Liver (tissue), 9 donors: Measurements from ENCODE around the gene COPS7A. TPM values are rescaled to one million over a fixed set of nuclear protein-coding genes. Genes with fewer than 3 reads are reported as not detected.
"Not testable (repeated sequence)": the region's sequence is repeated elsewhere in the genome, so short reads cannot be mapped to it uniquely, and the experiment has no call there.

Experiments
- DNase-seq: peaks from one replicate; pipeline ENCODE4 v3.0.0-alpha.2; 2017; ENCODE audit warnings: low spot score
- H3K27ac ChIP-seq, 2 donors: one replicate each; pipeline ENCODE4 v1.7.0; 2013; ENCODE audit warnings: inconsistent platforms in 2 of 2, low read length in 2 of 2, control low read depth in 1 of 2, low read depth in 1 of 2, mild to moderate bottlenecking in 1 of 2
- H3K27me3 ChIP-seq, 4 donors: one replicate each; pipeline versions ENCODE4 v1.6.1 to v1.7.0; 2013; ENCODE audit warnings: low read length in 3 of 4, inconsistent platforms in 1 of 4, mild to moderate bottlenecking in 1 of 4, moderate library complexity in 1 of 4; ENCODE audit not compliant: control insufficient read depth in 4 of 4, insufficient read depth in 4 of 4
- H3K36me3 ChIP-seq, 4 donors: one replicate each; pipeline versions ENCODE4 v1.6.1 to v1.7.0; 2013; ENCODE audit warnings: low read length in 3 of 4, mild to moderate bottlenecking in 3 of 4, low read depth in 1 of 4, moderate library complexity in 1 of 4; ENCODE audit not compliant: control insufficient read depth in 4 of 4, insufficient read depth in 3 of 4
- H3K4me1 ChIP-seq, 4 donors: one replicate each; pipeline versions ENCODE4 v1.6.1 to v1.7.0; 2013; ENCODE audit warnings: low read length in 3 of 4, mild to moderate bottlenecking in 3 of 4, moderate library complexity in 1 of 4; ENCODE audit not compliant: control insufficient read depth in 4 of 4, insufficient read depth in 4 of 4
- H3K4me3 ChIP-seq, 3 donors: one replicate each; pipeline versions ENCODE4 v1.6.1 to v1.7.0; 2013; ENCODE audit warnings: low read length in 3 of 3, control low read depth in 1 of 3, low read depth in 1 of 3, mild to moderate bottlenecking in 1 of 3
- H3K9ac ChIP-seq, 2 donors: one replicate each; pipeline ENCODE4 v1.7.0; 2013; ENCODE audit warnings: low read length in 2 of 2, mild to moderate bottlenecking in 2 of 2, moderate library complexity in 2 of 2, control low read depth in 1 of 2, low read depth in 1 of 2
- H3K9me3 ChIP-seq, 4 donors: one replicate each; pipeline versions ENCODE4 v1.6.1 to v1.7.0; 2013; ENCODE audit warnings: low read length in 3 of 4; ENCODE audit not compliant: control insufficient read depth in 4 of 4
- ATF3 ChIP-seq: IDR thresholded peaks from 2 replicates; pipeline ENCODE4 v1.6.1; 2016; ENCODE audit warnings: antibody characterized with exemption
- FOXA1 ChIP-seq: IDR thresholded peaks from 2 replicates; pipeline ENCODE4 v1.6.1; 2016; ENCODE audit warnings: antibody characterized with exemption
- FOXA2 ChIP-seq: IDR thresholded peaks from 2 replicates; pipeline ENCODE4 v1.6.1; 2016; ENCODE audit warnings: antibody characterized with exemption
- GABPA ChIP-seq, 2 donors: IDR thresholded peaks in 1 of 2; conservative IDR thresholded peaks in 1 of 2; 2 replicates each; pipeline ENCODE4 v1.6.1; 2016; ENCODE audit warnings: antibody characterized with exemption in 2 of 2, mild to moderate bottlenecking in 1 of 2, moderate library complexity in 1 of 2
- HNF4A ChIP-seq, 2 donors: conservative IDR thresholded peaks; 2 replicates each; pipeline ENCODE4 v1.6.1; 2016; ENCODE audit warnings: antibody characterized with exemption in 2 of 2, mild to moderate bottlenecking in 2 of 2
- HNF4G ChIP-seq: IDR thresholded peaks from 2 replicates; pipeline ENCODE4 v1.6.1; 2016; ENCODE audit warnings: antibody characterized with exemption
- MAX ChIP-seq: IDR thresholded peaks from 2 replicates; pipeline ENCODE4 v1.6.1; 2016; ENCODE audit warnings: antibody characterized with exemption
- RAD21 ChIP-seq, 2 donors: IDR thresholded peaks; 2 replicates each; pipeline ENCODE4 v1.6.1; 2016; ENCODE audit warnings: antibody characterized with exemption in 2 of 2, mild to moderate bottlenecking in 2 of 2
- REST ChIP-seq: IDR thresholded peaks from 2 replicates; pipeline ENCODE4 v1.6.1; 2016; ENCODE audit warnings: antibody characterized with exemption, mild to moderate bottlenecking
- RXRA ChIP-seq, 2 donors: IDR thresholded peaks; 2 replicates each; pipeline ENCODE4 v1.6.1; 2017 to 2018; ENCODE audit warnings: antibody characterized with exemption in 2 of 2, mild to moderate bottlenecking in 1 of 2
- SP1 ChIP-seq: IDR thresholded peaks from 2 replicates; pipeline ENCODE4 v1.6.1; 2018; ENCODE audit warnings: antibody characterized with exemption, mild to moderate bottlenecking
- TAF1 ChIP-seq: conservative IDR thresholded peaks from 2 replicates; pipeline ENCODE4 v1.6.1; 2016; ENCODE audit warnings: antibody characterized with exemption, mild to moderate bottlenecking
- ZBTB33 ChIP-seq: IDR thresholded peaks from 2 replicates; pipeline ENCODE4 v1.6.1; 2016; ENCODE audit warnings: antibody characterized with exemption
- WGBS: extraction: QIAGEN DNeasy Blood & Tissue Kit; methylation state at CpG from one replicate; pipeline ENCODE4 v1.1.7; 2013; 5-methylcytosine and 5-hydroxymethylcytosine counted together
- polyA plus RNA-seq, 2 donors: library from polyadenylated mRNA; stranded (reverse) in 1 of 2; unstranded in 1 of 2; fragments of 200-250 nt in 1 of 2; fragments of >200 nt in 1 of 2; fragmentation: Nextera tagmentation in 1 of 2; extraction: Ambion mirVana in 1 of 2; gene quantifications; one replicate each; pipeline versions ENCODE4 v1.2.1 to v1.2.3, GENCODE V29; 2013 to 2015
- total RNA-seq, 2 donors: library from RNA; depleted of rRNA; stranded (reverse); fragments of >200 nt; gene quantifications; one replicate each; pipeline ENCODE4 v1.2.3, GENCODE V29; 2014
- donor health status: healthy.
- donor health status: healthy.
- donor health status: healthy.
- donor health status: healthy.
- donor health status: healthy.

The COPS7A gene
- total and polyA plus RNA-seq, 4 donors = 26.0 to 37.7 (median 32.4) TPM

DNA sequence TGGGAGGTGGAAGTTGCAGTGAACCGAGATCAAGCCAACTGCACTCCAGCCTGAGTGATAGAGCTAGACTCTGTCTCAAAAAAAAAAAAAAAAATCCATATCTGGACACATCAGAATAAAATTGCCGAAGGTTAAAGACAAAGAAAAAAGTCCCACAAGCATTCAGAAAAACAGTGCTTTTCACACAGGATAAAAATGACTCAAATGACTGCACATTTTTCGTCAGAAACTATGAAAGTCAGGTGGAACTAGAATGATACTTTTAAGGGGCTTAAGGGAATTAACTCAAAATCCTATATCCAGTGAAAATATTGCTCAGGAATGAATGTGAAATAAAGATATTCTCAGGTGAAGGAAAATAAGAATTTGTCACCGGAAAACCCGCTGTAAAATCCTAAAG is 12.9 kb downstream of the COPS7A start:
- Histone ChIP-seq H3K9me3 (no peaks in the 10 kb centered on the region), H3K36me3 (peaks cover 0 to 10% (median 3%) of the 10 kb centered on the region in 4 donors), H3K9ac (no peak overlapping the region), H3K4me1 (peaks cover 0 to 4% (median 3%) of the 10 kb centered on the region in 4 donors), H3K27ac (no peak overlapping the region), H3K27me3 (no peaks in the 10 kb centered on the region), H3K4me3 (no peak overlapping the region)
- TF ChIP-seq GABPA (IDR thresholded peaks at IDR 0.05 in 1 of 2, conservative IDR thresholded peaks at IDR 0.05 in 1 of 2) (no peak), RXRA (IDR thresholded peaks at IDR 0.05) (no peak), HNF4A (conservative IDR thresholded peaks at IDR 0.05) (no peak), TAF1 (no peak), FOXA1 (no peak), ZBTB33 (no peak), FOXA2 (no peak), SP1 (no peak), HNF4G (no peak), REST (no peak), ATF3 (no peak), MAX (no peak), RAD21 (IDR thresholded peaks at IDR 0.05) (no peak)
- 97% methylated on average over 5 of the region's 5 CpGs for WGBS
- no peak for DNase-seq

GRCh38 chr12:6742080-6742479 is 18.2 kb downstream of the COPS7A start:
- not testable (repeated sequence) for H3K36me3 ChIP-seq, H3K4me3 ChIP-seq, DNase-seq, H3K27ac ChIP-seq, H3K27me3 ChIP-seq, H3K9ac ChIP-seq, H3K9me3 ChIP-seq, H3K4me1 ChIP-seq
- 89% methylated on average over 12 of the region's 12 CpGs for WGBS

GRCh38 chr12:6742834-6743233 is 19.0 kb downstream of the COPS7A start:
- 78% methylated on average over 3 of the region's 3 CpGs for WGBS

More at GRCh38 chr12:6742834-6743233, 19.0 kb downstream of the COPS7A start:
- no peaks in the 10 kb centered on the region for H3K9me3 ChIP-seq
- no peak overlapping the region for H3K27ac ChIP-seq
- no peaks in the 10 kb centered on the region for H3K4me1 ChIP-seq
- H3K36me3 ChIP-seq = peaks cover 0 to 13% (median 8%) of the 10 kb centered on the region in 4 donors
- H3K9ac ChIP-seq = no peak overlapping the region
- no peaks in the 10 kb centered on the region for H3K27me3 ChIP-seq
- no peak for DNase-seq
- H3K4me3 ChIP-seq = no peak overlapping the region
- TF ChIP-seq RAD21 (IDR thresholded peaks at IDR 0.05) (no peak), SP1 (no peak), REST (no peak), TAF1 (no peak), MAX (no peak), FOXA1 (no peak), GABPA (IDR thresholded peaks at IDR 0.05 in 1 of 2, conservative IDR thresholded peaks at IDR 0.05 in 1 of 2) (no peak), HNF4A (conservative IDR thresholded peaks at IDR 0.05) (no peak), HNF4G (no peak)
